Retina (tissue), 1 donor: ENCODE results near the gene WNT7B.

Experiments used
- DNase-seq: peaks from one replicate; pipeline ENCODE4 v3.0.0-alpha.2; 2016

WNT7B gene

DNA sequence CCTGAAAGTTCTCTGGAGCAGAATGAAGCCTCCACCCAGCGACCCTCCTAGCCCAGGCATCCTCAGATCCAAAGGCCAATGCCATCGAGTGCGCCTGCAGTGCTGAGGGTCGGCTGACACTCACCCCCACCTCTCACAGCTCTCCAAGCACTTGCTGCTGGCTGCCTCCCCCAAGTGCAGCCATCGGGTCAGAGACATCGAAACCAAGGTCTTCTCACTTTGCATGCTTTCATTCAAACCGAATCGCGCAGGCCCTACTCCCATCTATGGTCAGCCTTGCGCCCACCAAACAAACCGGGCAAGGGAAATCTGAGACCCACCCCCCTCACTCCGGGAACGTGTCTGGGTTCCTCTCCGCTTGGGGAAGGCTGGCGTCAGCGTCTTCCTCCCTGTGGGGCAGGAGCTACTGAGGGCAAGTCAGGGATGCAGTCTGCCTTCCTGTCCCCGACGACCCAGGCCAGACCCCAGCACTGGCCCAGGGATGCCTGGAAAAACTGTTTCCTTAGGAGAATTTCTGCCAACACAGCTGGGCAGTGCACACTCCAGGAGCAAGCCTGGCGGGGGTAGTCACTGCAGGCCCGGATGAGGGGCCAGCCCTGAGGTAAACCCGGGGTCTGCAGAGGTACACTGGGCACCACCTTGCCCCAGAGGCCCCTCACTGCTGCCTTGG, 7.0 kb downstream of the WNT7B start:
- DNase-seq: no peak

DNA sequence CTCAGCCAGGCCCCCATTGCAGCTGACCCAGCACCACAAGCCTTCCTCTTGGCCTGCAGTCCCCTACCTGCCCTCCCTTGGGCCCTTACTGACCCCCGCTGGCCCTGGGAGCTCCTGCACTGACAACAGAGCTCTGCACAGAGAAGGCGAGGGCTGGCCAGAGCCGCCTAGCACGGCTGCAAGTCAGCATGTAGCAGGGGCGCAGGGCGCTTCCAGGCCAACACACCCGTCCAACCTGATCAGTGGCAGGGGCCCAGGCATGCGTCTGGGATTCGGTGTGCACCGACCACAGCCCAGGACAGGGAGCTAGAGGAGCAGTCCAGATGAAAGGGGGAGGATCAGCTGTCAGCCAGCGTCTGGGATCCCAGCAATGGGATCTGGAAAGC, 7.6 kb downstream of the WNT7B start:
- DNase-seq: peak; percentile 75

DNA sequence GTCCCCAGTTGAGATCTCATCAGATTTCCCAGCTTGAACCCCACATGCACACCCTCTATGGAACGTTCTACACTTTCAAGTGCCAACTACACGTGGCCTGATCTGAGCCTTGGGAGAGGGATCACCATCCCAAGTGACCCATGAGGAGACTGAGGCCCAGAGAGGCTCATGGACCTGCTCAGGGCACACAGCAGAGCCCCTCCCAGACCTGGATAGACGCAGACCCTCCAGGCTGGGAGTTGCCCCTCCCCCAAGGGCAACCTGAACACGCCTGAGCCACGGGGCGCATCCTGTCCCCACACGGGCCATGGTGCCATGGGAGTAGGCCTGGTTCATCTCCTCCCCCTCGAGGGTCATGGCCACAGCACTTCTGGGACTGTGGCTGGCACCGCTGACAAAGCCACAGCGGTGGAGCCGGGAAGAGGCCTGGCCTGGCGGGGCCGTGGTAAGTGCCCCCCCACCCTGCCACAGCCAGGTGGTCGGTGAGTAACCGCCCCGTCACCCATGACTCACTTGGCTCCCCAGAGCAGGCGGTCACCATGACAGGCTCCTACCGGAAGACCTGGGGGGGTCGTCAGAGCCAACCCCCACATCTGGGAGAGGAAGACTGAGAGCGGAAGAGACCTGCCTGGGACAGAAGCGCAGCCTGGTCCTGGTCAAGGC, 8.1 kb downstream of the WNT7B start:
- peak; percentile 43 for DNase-seq

GRCh38 chr22:45968003-45968650, 8.8 kb downstream of the WNT7B start:
- DNase-seq: no peak

GRCh38 chr22:45966895-45967365, 10.0 kb downstream of the WNT7B start:
- DNase-seq: no peak

- DNase-seq: no peak
Observed at GRCh38 chr22:45966320-45966894, 10.6 kb downstream of the WNT7B start.

GRCh38 chr22:45965563-45965962, 11.4 kb downstream of the WNT7B start:
- no peak for DNase-seq

GRCh38 chr22:45964926-45965527, 11.9 kb downstream of the WNT7B start:
- no peak for DNase-seq

- DNase-seq: no peak
Observed at GRCh38 chr22:45964372-45964771, 12.6 kb downstream of the WNT7B start.

DNA sequence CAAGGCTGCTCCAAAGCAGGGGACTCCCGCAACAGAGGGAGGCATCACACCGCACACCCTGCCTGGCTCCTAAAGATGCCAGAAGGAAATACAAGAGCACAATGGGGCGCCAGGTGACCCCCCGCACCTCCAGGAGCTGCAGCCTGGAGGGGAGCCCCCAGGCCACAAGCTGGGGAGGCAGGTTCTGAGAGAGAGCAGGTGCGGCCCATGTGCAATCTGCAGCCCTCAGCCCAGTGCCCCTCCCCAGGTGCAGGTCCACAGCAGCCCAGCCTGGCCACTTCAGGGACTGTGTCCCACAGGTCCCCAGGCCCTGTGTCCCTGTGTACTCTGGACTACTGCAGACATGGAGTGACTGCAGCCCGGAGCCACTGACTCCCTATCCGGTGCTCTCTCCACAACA, 13.1 kb downstream of the WNT7B start:
- DNase-seq: no peak

GRCh38 chr22:45962756-45963324, 14.1 kb downstream of the WNT7B start:
- no peak for DNase-seq

- no peak for DNase-seq
Observed at GRCh38 chr22:45962434-45962718, 14.6 kb downstream of the WNT7B start.

DNA sequence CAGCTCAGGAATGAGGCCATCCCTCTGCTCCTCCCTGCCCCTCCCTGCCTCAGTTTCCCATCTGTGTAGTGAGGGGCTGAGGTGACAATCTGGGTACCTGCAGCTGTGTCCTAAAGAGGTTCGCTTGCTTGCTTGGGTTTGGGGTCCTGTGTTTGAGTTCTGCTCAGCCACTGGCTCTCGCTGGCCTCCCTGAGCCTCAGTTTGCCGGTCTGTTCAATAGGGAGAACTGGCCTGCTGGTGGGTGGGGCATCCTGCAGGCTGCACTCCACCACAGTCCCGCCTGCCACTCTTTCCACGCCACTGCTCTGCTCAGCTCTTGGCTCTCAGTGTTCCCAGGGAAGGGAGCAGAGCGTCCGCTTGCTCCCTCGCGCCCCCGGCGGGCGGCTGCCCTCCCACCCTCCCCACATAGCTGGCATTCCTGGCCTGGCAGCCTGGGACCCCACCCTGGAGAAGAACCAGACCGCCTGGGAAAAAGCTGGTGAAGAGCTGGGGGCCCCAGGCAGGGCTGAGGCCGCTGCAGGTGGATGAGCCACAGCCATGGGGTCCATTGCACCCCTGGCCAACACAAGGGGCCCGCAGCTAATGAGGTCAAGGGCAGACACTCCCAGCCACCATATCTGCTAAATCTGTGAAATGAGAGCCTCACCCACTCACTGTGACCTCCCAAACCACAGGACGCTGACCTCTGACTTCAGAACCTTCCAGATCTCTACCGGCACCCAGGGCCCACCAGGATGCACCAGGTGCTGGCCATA, 15.1 kb downstream of the WNT7B start:
- DNase-seq: no peak

DNA sequence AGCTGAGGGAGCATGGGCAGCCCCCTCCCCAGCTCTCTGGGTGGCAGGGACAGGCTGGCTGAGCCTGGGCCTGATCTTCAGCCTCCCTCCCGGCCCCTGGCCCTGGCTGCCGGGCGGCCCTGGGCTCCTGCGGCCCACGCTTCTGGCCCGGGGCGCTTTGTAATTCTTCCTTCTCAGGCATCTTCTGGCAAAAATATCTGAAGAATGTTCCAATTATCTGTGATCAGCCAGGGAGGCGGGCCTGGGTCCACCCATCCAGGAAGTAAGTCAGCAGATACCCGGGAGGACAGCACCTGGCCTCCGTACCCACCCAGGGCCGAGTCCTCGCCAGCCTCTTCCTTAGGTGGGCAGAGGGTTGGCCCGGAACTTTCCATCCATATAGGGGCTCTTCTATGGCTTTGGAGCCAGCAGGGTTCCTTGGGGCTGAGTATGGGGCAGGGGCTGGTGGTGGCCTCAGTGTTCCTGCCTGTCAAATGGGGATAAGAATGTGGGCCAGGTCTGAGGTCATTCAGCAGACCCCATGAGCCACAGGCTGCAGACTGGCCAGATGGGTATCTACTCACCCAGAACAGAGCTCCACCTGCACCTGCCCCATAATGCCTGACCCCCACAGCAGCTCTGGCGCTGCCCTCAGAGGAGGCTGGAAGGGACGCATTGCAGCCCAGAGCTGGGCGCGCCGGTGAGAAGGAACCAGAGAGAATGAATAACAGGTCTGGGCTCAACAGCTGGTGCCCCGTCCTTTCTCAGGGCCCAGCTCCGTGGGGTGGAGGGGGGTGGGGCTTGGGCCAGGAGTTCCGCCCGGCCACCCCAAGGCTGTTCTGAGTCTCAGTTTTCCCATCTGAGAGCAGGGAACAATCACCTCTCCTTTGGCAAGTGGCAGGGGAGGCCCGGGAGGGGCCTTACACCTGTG, 16.2 kb downstream of the WNT7B start:
- DNase-seq: no peak

DNA sequence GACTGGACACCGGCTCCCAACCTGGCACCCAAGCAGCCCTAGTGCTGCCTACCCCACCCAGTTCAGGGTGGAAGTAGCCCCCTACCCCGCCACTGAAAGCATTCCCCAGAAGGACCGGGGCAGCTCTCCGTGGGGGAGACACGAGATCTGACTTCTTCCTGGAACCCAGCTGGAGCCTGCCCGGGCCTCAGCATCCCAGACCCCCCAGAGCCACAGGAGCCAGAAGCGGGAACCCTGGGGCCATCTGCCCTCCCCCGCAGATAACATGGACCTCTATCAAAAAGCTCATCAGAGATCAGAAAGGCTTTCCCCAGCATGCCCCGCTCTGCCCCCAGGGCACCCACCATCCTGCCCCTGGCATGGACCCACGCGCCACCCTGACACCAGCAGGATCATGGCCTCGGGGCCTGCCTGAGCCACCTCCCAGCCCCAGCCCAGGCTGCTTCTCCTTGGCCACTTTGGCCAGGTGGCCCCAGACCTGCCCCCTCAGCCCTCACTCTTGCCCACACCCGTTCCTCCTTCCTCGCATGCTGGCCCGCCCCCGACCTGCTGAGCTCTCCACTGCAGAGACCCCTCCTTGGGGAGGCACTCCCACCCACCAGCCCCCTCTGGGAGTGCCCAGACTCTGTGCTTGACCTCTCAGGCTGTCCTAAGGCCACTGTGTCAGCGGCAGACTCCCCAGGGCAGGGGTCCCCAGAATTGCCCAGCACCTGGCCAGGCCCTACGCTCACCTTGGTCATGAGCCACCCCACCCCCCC, 17.1 kb downstream of the WNT7B start:
- DNase-seq: no peak

GRCh38 chr22:45958971-45959370, 18.0 kb downstream of the WNT7B start:
- DNase-seq: no peak

DNA sequence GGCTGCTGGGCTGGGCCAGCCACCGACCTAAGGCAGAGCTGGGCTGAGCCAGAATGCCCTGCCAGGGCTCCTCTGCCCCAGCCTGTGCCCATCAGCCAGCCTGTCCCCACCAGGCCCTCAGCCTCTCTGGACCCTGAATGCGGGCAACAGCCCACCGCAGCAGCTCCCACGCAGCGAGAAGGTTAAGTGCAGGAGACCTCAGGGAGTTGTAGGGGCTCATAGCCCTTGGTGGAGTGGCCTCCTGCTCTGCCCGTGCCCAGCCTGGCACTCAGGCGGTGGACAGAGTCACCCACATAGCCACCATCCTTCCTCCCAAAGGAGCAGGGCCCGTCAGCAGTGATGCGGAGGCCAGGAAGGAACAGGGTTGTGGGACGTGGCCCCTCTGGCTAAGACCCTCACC, 19.1 kb downstream of the WNT7B start:
- DNase-seq: no peak

DNA sequence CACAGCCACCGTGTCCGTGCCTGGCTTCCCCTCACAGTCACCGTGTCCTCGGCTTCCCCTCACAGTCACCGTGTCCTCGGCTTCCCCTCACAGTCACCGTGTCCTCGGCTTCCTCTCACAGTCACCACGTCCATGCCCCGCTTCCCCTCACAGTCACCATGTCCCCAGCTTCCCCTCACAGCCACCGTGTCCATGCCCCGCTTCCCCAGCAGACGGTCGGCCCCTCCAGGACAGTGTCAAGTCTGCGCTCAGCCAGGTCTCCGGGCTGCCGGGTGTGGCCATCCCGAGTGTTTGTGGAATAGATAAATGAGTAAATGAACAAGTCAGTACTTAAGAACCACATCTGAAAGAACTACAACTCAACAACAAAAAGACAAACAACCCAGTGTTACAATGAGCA, 23.8 kb downstream of the WNT7B start:
- DNase-seq: no peak

DNA sequence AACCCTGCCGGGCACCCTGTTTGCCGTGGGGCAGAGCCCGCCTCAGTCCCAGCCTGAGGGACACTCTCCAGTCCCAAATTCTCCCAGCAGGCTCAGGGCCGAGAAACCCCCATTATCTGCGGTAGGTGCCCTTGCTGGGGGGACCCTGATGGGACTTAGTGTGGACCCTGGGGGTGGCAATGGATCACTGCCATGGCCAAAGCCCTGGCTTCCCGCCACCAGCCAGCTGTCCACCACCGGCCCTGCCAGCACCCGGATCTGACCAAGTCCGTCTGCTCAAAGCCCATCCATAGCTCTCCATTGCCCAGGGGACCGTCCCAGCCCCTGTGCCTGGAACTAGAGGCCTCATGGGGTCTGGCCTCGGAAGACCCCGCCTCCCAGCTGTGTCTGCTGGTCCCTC, 24.4 kb downstream of the WNT7B start:
- DNase-seq: no peak

DNA sequence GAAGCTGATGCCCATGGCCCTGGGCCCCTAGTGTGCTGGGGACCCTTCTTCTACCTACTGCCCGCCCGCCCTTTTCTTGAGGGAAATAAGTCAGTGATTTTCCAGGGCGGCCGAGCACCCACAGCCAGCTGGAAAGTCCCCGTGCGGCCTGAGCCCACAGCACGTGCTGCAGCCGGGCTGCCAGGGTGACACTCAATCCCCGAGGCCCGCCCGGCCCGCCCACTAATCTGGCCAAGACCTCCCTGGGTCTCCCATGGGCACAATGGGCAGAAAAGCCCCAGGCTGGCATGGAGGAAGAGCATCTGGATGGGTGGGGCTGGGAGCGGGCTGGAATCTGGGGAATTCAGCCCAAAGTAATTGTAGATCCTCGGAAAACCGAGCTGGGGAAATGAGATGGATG, 24.8 kb downstream of the WNT7B start:
- no peak for DNase-seq

DNA sequence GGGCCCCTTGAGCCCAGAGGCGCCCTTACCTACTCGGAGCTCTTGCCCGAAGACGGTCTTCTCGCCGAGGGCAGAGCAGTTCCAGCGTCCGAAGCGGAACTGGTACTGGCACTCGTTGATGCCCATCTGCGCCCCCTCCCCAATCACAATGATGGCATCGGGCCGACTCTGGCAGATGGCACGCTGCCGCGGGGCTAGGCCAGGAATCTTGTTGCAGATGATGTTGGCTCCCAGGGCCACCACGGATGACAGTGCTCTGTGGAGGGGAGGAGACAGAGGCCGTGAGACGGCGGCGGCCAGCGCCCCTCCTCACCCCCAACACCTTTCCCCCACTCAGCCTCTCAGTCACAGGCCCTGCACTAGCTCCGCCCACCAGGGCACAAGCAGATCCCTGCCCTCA, 27.1 kb downstream of the WNT7B start:
- no peak for DNase-seq
